Measurements from ENCODE around the gene CYBA. TPM values are rescaled to one million over a fixed set of nuclear protein-coding genes. Genes with fewer than 3 reads are reported as not detected.

CYBA gene
- total and polyA plus RNA-seq, 2 of the 4 experiments (the other 2 are of a cell fraction) = 65.6 to 169 TPM

GRCh38 chr16:88694221-88695087 is 43.6 kb upstream of the CYBA start:
- Histone ChIP-seq H3K14ac (replicated peaks; ENCODE audit: low read depth, low read length) (no peak overlapping the region), H3K18ac (ENCODE audit: low read depth, low read length) (no peak overlapping the region), H4K8ac (ENCODE audit: low read depth in 2 of 2, low read length in 2 of 2) (no peak overlapping the region), H3K36me3 (ENCODE audit: control insufficient read depth, insufficient read depth, low read length) (peaks cover 25% of the 10 kb centered on the region), H2BK120ac (ENCODE audit: low read depth, low read length) (no peak overlapping the region), H2BK5ac (ENCODE audit: low read depth, low read length, poor library complexity, severe bottlenecking) (no peak overlapping the region), H3K56ac (ENCODE audit: extremely low read depth, insufficient read depth, low read length) (no peak overlapping the region), H3K9ac (ENCODE audit: low read depth, low read length) (no peak overlapping the region), H3K9me1 (ENCODE audit: insufficient read depth, low read length) (no peaks in the 10 kb centered on the region; the same call in 1 of the 2 replicates), H3K27me3 (ENCODE audit: control insufficient read depth, insufficient read depth, low read length) (peaks cover 12% of the 10 kb centered on the region; the same call in 1 of the 2 replicates), H3K4me1 (ENCODE audit: control insufficient read depth, insufficient read depth, low read length) (no peaks in the 10 kb centered on the region), H3K23ac (ENCODE audit: low read depth, low read length) (no peak overlapping the region), H2AK9ac (replicated peaks; ENCODE audit: low read depth, low read length, poor library complexity) (no peak overlapping the region), H2AFZ (replicated peaks; ENCODE audit: low read length, poor library complexity) (no peak overlapping the region), H3K9me3 (ENCODE audit: control insufficient read depth, insufficient read depth, low read length) (no peaks in the 10 kb centered on the region), H4K91ac (ENCODE audit: insufficient read depth, low read depth, low read length) (no peak overlapping the region), H3K4me2 (ENCODE audit: low read depth, low read length) (no peak overlapping the region), H3K79me1 (ENCODE audit: low read depth in 1 of 2, low read length in 2 of 2) (peaks cover 0 to 1% of the 10 kb centered on the region in 2 experiments; a peak in 1 of 4 replicates), H2BK15ac (ENCODE audit: low read depth, low read length) (no peak overlapping the region), H2AK5ac (ENCODE audit: low read depth, low read length) (no peak overlapping the region), H4K5ac (ENCODE audit: low read depth, low read length) (no peak overlapping the region), H2BK20ac (ENCODE audit: low read depth, low read length) (no peak overlapping the region), H3K27ac (ENCODE audit: insufficient read depth, low read length) (no peak overlapping the region), H4K20me1 (ENCODE audit: insufficient read depth, low read length) (no peaks in the 10 kb centered on the region; the same call in 1 of the 2 replicates), H3K4me3 (ENCODE audit: insufficient read depth, low read depth, low read length) (no peak overlapping the region), H3K4ac (ENCODE audit: low read depth, low read length) (no peak overlapping the region)
- dilution Hi-C loops (cut with HindIII; ENCODE audit: low sequenced_read_pairs, unreplicated experiment) (no loop called here), in situ Hi-C loops (cut with MboI; ENCODE audit: low sequenced_read_pairs) (no loop called here), intact Hi-C loops (cut with micrococcal nuclease) (no loop called here)
- no peak for DNase-seq
- POLR2A ChIA-PET (ENCODE audit: unreplicated experiment) = no interaction called here
- CTCF ChIA-PET = no interaction called here
- BruUV-seq (replicated peaks) = no TSS peak
- ATAC-seq (ENCODE audit: low read depth) = no peak
- WGBS, 2 experiments (ENCODE audit: extremely low coverage in 2 of 2, insufficient read length in 1 of 2) = 85% methylated on average over 29 of the region's 37 CpGs; no CpG with 5 or more reads in 1 of the 2 experiments
- TF ChIP-seq MXI1 (IDR thresholded peaks at IDR 0.05; ENCODE audit: borderline replicate concordance, low read depth, low read length) = no peak
- TF ChIP-seq RAD21 (IDR thresholded peaks at IDR 0.05; ENCODE audit: low read length) = no peak
- TF ChIP-seq, protein P1, sequence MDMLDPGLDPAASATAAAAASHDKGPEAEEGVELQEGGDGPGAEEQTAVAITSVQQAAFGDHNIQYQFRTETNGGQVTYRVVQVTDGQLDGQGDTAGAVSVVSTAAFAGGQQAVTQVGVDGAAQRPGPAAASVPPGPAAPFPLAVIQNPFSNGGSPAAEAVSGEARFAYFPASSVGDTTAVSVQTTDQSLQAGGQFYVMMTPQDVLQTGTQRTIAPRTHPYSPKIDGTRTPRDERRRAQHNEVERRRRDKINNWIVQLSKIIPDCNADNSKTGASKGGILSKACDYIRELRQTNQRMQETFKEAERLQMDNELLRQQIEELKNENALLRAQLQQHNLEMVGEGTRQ (IDR thresholded peaks at IDR 0.05; ENCODE audit: low read depth, low read length) = no peak
- no peak for TF ChIP-seq MAFK (IDR thresholded peaks at IDR 0.05; ENCODE audit: low read depth, low read length)
- no peak for TF ChIP-seq MAZ (IDR thresholded peaks at IDR 0.05; ENCODE audit: borderline replicate concordance, low read depth, low read length)
- TF ChIP-seq, protein P2, sequence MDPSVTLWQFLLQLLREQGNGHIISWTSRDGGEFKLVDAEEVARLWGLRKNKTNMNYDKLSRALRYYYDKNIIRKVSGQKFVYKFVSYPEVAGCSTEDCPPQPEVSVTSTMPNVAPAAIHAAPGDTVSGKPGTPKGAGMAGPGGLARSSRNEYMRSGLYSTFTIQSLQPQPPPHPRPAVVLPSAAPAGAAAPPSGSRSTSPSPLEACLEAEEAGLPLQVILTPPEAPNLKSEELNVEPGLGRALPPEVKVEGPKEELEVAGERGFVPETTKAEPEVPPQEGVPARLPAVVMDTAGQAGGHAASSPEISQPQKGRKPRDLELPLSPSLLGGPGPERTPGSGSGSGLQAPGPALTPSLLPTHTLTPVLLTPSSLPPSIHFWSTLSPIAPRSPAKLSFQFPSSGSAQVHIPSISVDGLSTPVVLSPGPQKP (IDR thresholded peaks at IDR 0.05; ENCODE audit: borderline replicate concordance, low read depth, low read length) = no peak
- TF ChIP-seq CHD1 (IDR thresholded peaks at IDR 0.05; ENCODE audit: low read depth, low read length) = no peak
- no peak for TF ChIP-seq POLR2A (IDR thresholded peaks at IDR 0.05; ENCODE audit: low read depth, low read length)
- no peak for TF ChIP-seq FOS (IDR thresholded peaks at IDR 0.05; ENCODE audit: low read depth, low read length)
- TF ChIP-seq SMC3 (IDR thresholded peaks at IDR 0.05; ENCODE audit: low read depth, low read length) = no peak
- no peak for TF ChIP-seq BHLHE40 (IDR thresholded peaks at IDR 0.05; ENCODE audit: low read depth, low read length)
- TF ChIP-seq RFX5 (IDR thresholded peaks at IDR 0.05; ENCODE audit: low read depth, low read length) = no peak
- TF ChIP-seq RCOR1 (IDR thresholded peaks at IDR 0.05; ENCODE audit: insufficient replicate concordance, low read length) = no peak
- TF ChIP-seq, protein P3, sequence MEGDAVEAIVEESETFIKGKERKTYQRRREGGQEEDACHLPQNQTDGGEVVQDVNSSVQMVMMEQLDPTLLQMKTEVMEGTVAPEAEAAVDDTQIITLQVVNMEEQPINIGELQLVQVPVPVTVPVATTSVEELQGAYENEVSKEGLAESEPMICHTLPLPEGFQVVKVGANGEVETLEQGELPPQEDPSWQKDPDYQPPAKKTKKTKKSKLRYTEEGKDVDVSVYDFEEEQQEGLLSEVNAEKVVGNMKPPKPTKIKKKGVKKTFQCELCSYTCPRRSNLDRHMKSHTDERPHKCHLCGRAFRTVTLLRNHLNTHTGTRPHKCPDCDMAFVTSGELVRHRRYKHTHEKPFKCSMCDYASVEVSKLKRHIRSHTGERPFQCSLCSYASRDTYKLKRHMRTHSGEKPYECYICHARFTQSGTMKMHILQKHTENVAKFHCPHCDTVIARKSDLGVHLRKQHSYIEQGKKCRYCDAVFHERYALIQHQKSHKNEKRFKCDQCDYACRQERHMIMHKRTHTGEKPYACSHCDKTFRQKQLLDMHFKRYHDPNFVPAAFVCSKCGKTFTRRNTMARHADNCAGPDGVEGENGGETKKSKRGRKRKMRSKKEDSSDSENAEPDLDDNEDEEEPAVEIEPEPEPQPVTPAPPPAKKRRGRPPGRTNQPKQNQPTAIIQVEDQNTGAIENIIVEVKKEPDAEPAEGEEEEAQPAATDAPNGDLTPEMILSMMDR (conservative IDR thresholded peaks at IDR 0.05; ENCODE audit: low read depth, low read length) = no peak
- TF ChIP-seq CEBPB (IDR thresholded peaks at IDR 0.05; ENCODE audit: low read depth, low read length) = no peak

All from IMR-90 (cell line).